ENCODE results near the gene PPP6R2. TPM values are rescaled to one million over a fixed set of nuclear protein-coding genes. Genes with fewer than 3 reads are reported as not detected.

The PPP6R2 gene
- total RNA-seq, 1 experiment from 2014 or later: 42.6 TPM

DNA sequence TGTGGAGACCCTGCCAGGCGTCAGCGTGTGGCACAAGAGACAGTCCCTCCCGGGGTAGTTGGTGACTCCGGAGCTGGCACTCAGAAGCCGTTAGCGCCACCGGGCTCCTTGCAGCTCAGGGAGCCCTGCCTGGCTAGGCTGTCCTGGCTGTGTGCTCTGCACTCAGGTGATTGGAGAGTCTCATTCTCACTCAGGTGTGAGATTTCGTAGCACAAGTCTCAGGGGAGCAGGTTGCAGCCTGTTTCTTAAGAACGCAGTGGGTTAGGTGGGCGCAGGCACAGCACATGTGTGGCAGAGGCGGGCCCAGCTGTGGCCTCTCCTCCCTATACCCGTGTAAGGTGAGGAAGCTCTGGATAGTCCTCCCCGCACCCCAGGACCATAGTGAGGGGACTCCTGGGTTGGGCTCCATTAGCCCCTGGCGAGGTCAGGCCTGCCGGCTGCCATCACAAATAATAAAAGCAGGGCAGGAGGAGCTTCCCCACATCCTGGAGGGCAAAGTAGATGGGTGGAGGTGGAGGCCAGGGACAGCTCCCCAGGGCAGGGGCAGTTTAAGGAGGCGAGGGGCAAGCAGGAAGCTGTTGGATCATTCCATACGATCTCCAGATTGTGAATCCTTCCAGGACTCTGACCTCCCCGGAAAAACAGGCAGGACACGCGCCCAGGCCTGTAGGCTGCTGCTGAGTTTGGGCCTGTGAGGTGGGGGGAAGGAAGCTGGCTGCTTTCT is 92.3 kb downstream of the PPP6R2 start:
- no peak overlapping the region for H4K5ac ChIP-seq (ENCODE audit: insufficient read length, low read depth, low read length)
- no peak overlapping the region for H3K27ac ChIP-seq (ENCODE audit: insufficient read length, low read depth, low read length)
- no peak overlapping the region for H2BK12ac ChIP-seq (ENCODE audit: insufficient read length, low read depth, low read length)
- Mint-ChIP-seq H3K9me3 (no peaks in the 10 kb centered on the region), H3K4me3 (no peak overlapping the region), H3K36me3 (ENCODE audit: insufficient read depth in 1 of 3, low read depth in 3 of 3) (peaks cover 5 to 44% (median 38%) of the 10 kb centered on the region in 3 experiments; a peak in 6 of 7 replicates), H3K27me3 (ENCODE audit: low read depth) (0 out of 2 replicates have a peak, but pooled peaks cover 1% of the 10 kb centered on the region), H3K27ac (no peak overlapping the region), H3K4me1 (no peaks in the 10 kb centered on the region)
- no peak overlapping the region for H3K4me2 ChIP-seq (ENCODE audit: insufficient read depth, insufficient read length, low read length)
- no peak overlapping the region for H3T11ph ChIP-seq (ENCODE audit: low read length)
- WGBS (ENCODE audit: extremely low coverage, insufficient read length, low lambda C conversion rate): no CpG with 5 or more reads among the region's 20 CpGs
- no peak overlapping the region for H3K18ac ChIP-seq (ENCODE audit: insufficient read length, low read depth, low read length)
- no peak overlapping the region for H3K9ac ChIP-seq (ENCODE audit: extremely low read depth, insufficient read length, low read length)
- H4K91ac ChIP-seq (ENCODE audit: insufficient read length, low read depth, low read length): no peak overlapping the region
- H3K9me3 ChIP-seq (ENCODE audit: control insufficient read depth, low read depth, low read length): no peaks in the 10 kb centered on the region
- no peaks in the 10 kb centered on the region for H4K20me1 ChIP-seq (ENCODE audit: control insufficient read depth, insufficient read depth, insufficient read length)
- DNase-seq: no peak
- no peak overlapping the region for H2AK5ac ChIP-seq (ENCODE audit: insufficient read length, low read length)
- no peak overlapping the region for H3K14ac ChIP-seq (ENCODE audit: insufficient read depth, low read length)
- no peak overlapping the region for H2BK5ac ChIP-seq (ENCODE audit: insufficient read length, low read length)
- H3K4me1 ChIP-seq (ENCODE audit: insufficient read depth, low read length): no peaks in the 10 kb centered on the region
- no peak overlapping the region for H4K8ac ChIP-seq (replicated peaks; ENCODE audit: insufficient read length, low read depth, low read length)
- H3K4ac ChIP-seq (ENCODE audit: low read depth, low read length): no peak overlapping the region
- H3K23me2 ChIP-seq (ENCODE audit: insufficient read length, low read depth, low read length, poor library complexity, severe bottlenecking): no peaks in the 10 kb centered on the region
- H2BK120ac ChIP-seq (ENCODE audit: low read depth, low read length, poor library complexity, severe bottlenecking): no peak overlapping the region
- H3K56ac ChIP-seq (ENCODE audit: insufficient read length, low read depth, low read length): no peak overlapping the region
- no peaks in the 10 kb centered on the region for H3K79me2 ChIP-seq (ENCODE audit: insufficient read depth, low read length)
- TF ChIP-seq, protein P1, sequence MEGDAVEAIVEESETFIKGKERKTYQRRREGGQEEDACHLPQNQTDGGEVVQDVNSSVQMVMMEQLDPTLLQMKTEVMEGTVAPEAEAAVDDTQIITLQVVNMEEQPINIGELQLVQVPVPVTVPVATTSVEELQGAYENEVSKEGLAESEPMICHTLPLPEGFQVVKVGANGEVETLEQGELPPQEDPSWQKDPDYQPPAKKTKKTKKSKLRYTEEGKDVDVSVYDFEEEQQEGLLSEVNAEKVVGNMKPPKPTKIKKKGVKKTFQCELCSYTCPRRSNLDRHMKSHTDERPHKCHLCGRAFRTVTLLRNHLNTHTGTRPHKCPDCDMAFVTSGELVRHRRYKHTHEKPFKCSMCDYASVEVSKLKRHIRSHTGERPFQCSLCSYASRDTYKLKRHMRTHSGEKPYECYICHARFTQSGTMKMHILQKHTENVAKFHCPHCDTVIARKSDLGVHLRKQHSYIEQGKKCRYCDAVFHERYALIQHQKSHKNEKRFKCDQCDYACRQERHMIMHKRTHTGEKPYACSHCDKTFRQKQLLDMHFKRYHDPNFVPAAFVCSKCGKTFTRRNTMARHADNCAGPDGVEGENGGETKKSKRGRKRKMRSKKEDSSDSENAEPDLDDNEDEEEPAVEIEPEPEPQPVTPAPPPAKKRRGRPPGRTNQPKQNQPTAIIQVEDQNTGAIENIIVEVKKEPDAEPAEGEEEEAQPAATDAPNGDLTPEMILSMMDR (conservative IDR thresholded peaks at IDR 0.05): no peak
- no peaks in the 10 kb centered on the region for H3K79me1 ChIP-seq (ENCODE audit: insufficient read depth, low read depth, low read length, poor library complexity, severe bottlenecking)
- no peaks in the 10 kb centered on the region for H3K27me3 ChIP-seq (ENCODE audit: insufficient read depth, low read length)
- H2BK15ac ChIP-seq (ENCODE audit: low read depth, low read length): no peak overlapping the region
- H2BK20ac ChIP-seq (ENCODE audit: low read depth, low read length, poor library complexity, severe bottlenecking): no peak overlapping the region
- no peak overlapping the region for H3K23ac ChIP-seq (ENCODE audit: insufficient read length, low read depth, low read length)
- H2AFZ ChIP-seq (ENCODE audit: low read length): no peak overlapping the region

Measured in H9 (cell line).